Right lung (tissue), 5 donors: ENCODE data around the gene CALCB. TPM values are rescaled to one million over a fixed set of nuclear protein-coding genes. Genes with fewer than 3 reads are reported as not detected.
A peak's percentile ranks its signal among the peaks of the same experiment; 100 is the strongest.

Source experiments
- DNase-seq, 2 donors: peaks; one replicate each; pipeline ENCODE4 v3.0.0-alpha.2; 2013
- polyA plus RNA-seq, 5 donors: library from polyadenylated mRNA; unstranded; fragments of 120-200 nt; gene quantifications; one replicate each; pipeline versions ENCODE4 v1.2.1 to v1.2.3, GENCODE V29; 2013; ENCODE audit warnings: inconsistent platforms in 1 of 5, low replicate concordance in 1 of 5; ENCODE audit not compliant: insufficient read length in 5 of 5, insufficient read depth in 1 of 5

Gene CALCB
- polyA plus RNA-seq, 5 donors: 0.08 to 0.23 (median 0.17) TPM

DNA sequence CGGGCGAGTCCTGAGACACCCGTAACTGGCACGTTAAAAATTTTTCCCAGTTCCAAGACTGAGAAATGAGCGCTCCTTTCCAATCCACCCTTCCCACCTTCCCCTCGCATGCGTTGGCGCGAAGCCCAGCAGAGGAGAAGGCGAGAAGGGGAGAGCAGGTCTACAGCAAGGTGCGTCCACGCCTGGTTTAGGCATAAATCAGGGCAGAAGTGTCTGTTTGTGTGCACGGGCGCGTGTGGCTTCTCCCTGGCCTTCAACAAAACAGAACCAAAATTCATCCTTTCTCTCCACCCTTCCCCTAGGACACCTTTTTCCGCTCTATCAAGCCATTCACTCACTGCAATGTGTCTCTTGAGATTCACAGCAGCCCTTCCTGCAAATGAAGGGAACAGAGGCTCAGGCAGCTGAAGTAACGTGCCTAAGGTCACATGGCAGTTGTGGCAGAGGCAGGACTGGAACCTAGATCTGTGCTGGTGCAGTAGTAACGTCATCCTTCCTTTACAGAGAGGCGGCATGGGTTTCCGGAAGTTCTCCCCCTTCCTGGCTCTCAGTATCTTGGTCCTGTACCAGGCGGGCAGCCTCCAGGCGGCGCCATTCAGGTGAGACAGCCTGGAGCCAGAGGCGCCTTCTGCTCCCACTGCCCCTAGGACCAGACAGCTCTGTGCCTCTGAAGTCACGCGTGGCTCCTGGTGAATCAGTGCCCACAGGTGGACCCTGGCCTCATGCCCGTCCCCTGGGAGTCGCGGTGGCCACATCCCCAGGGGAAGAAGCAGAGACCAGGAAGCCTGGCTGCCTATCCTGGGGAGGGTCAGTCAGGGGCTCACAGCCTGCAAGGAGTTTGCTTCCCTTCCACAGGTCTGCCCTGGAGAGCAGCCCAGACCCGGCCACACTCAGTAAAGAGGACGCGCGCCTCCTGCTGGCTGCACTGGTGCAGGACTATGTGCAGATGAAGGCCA is 1.1 kb downstream of the CALCB start:
- DNase-seq: peak; percentile 73 to 75

DNA sequence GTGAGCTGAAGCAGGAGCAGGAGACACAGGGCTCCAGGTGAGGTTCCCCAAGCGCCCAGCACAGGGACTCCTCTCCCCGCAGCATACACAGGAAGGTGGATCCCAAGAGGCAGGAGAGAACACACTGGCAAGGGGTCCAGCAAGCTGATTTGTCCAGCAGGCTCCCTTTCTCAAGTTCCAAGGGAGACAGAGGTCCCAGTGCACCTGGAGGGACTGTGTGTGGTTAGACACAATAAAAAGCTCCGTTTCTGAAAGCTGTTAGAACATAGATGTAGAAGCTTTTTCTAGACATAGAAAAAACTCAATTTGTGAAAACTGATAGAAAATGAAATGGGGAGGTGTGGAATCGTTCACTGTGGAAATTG is 1.8 kb downstream of the CALCB start:
- no peak for DNase-seq

DNA sequence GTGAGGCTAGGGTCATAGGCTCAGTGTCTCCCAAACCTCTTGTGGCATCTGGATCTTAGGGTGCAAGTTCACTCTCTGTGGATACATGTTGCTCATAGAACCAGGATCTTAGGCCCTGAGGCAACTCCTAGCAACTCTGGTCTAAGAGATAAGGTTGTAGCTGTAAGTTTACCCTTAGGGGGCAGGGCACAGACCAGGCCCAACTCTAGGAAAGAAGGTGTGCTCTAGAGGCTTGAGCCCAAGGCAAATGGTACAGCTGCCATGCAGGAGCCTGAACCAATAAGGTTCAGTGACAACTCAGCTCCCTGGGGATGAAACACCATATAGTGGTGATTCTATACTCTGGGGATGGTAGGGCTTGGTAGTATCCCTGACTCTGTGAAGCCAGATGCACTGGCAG is 17.8 kb downstream of the CALCB start:
- no peak for DNase-seq

DNA sequence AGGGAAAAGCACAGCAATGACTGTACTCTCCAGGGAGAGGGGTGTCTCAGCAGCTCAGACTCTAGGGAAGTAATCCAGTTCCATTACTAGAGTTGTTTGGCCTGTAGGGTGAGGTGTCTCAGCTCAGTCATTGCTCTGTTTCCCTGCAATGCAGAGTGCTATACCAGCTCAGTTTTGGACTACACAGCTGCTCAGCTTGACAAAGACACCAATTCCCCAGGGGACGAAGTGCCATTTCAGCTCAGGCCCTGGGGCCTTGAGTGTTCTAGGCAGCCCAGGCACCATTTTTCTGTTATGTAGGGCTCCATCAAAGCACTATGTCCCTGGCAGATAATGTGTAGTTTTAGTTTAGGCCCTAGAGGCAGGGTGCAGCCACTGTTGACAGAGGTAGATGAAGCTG is 18.2 kb downstream of the CALCB start:
- DNase-seq: no peak

DNA sequence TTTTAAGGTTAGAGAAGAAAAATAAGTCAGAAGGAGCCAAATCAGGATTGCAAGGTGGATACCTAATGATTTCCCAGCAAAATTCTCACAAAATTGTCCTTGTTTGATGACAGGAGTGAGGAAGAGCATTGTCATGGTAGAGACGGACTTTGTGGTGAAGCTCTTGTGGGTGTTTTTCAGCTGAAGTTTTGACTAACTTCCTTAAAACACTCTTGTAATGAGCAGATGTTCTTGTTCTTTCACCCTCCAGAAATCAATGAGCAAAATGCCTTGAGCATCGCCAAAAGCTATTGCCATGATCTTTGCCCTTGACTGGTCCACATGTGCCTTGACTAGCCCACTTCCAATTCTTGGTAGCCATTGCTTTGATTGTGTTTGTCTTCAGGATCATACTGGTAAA is 20.0 kb downstream of the CALCB start:
- no peak for DNase-seq

DNA sequence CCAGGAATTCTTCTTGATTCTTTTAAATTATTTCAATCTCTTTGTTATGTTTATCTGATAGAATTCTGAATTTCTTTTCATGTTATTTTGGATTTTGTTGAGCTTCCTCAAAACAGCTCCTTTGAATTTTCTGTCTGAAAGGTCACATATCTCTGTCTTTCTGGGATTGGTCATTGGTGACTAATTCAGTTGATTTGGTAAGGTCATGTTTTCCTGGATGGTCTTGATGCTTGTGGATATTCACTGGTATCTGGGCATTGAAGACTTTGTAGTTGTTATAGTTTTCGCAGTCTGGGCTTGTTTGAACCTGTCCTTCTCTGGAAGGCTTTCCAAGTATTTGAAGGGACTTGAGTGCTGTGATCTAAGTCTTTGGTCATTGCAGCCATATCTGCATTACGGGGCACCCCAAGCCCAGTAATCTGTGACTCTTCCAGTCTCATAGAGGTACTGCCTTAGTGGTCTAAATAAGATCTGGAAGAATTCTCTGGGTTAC is 22.4 kb downstream of the CALCB start:
- DNase-seq: no peak

DNA sequence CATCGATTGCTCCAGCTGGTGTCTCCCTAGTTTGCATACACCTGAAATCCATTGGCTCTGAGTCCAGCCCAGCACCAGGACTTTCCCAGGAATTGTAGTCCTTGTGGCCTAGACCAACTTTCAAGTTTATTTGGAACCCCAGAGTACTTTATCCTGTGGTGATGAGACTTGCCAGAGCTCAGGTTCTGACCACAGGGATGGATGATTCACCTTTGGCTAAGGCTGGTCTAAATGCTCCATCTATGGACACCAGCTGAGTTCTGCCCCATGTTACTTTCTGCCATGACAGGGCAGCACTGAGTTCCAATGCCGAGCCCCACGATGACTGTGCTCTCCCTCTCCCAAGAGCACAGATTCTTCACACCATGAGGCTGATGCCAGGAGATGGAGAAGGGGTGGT is 24.0 kb downstream of the CALCB start:
- DNase-seq: no peak

DNA sequence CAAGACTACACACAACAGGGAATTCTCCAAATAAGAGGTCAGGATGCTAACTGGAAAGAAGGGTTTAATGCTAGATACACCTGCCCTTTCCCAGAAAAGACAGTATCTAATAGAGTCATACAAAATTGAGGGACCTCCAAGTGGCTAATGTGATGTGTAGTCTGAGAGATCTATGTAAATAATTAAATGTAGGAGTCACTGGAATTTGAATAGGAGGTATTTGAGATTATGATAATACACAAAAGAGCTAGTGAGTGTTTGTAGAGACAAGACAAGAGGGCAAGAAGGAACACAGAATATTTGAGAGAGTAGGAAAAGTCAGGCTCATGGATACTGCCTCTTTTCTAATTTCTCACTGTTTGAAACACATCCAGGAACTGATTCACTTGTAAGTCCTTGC is 25.9 kb downstream of the CALCB start:
- no peak for DNase-seq

DNA sequence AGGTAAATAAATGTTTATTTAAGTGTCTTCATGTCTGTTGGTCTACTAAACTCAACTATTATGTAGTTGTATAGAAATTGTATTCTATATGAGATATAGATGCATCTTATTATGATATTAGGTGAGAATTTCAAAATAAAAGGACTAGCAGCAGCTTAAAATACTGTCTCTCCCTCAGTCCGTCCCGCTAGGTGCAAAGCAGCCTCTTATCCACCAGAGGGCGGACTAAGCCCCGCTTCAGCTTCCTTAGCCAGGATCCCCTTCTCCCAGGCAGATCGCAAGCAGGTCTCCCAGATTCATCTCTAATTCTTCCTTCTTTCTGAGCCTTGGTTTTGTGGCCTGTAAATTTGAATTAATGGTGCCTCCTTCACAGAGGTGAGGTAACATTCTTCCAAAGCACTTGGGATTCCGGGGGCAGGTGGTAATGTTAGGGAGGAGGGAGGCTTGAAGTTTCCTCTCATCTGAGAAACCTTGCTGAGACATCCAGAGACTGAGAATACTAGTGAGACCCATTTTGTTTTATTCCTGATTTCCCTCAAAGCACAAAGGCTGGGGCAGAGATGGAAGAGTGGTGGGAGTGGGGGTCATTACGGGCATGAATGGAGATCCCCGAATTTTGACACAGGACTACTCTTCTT is 27.8 kb downstream of the CALCB start:
- peak; percentile 35 to 57 for DNase-seq

DNA sequence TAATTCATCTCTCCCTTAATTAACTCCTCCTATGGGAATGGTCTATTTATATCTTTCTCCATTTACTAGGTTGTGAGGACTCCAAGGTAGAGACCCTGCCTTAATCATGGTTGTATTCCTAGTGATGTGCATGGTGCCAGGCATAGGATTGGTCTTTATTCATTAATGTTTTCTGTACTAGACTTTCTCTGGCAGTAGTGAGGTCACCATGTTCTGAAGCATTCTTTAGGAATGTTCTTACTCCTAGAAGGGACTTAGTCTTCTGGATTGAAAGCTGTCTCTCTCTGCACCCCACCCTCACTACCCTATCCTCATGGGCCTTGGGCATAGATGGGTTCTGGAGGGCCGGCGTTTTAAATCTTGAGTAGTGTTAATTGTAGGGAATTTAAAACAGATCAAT is 30.8 kb downstream of the CALCB start:
- no peak for DNase-seq

DNA sequence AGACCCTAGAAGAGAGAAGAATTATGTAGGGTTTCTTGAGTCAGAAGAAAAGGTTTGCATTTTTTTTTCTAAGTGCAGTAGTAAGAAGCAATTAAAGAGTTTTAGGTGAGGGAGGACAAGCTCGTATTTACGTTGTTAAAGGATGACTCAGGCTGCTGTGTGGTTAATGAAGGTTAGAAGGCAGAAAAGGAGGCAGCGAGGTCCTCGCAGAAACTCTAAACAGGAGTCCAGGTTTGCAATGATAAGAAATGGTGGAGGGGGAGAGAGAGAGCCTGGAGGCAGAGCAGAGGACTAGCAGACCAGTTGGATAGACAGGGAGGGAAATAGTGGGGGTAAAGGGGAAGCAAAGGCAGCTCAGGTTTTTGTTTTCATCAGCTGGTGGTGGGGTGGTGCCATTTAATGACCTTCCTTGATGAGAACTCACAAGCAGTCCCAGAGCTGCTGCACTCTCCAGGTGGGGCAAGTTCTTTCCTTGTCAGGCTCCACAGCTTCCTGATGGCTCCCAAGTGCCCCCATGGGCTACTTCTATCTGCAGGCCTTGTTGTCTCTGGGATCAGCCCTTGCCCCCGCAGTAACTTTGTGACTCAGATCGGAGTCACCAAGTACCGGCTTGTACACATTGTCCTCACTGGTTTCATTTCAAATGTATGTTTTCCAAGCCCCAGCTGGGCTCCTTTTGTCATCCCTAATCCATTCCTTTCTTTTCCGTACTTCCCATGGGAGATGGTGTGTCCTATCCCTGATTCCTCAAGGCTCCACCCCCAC is 33.0 kb downstream of the CALCB start:
- DNase-seq: no peak

DNA sequence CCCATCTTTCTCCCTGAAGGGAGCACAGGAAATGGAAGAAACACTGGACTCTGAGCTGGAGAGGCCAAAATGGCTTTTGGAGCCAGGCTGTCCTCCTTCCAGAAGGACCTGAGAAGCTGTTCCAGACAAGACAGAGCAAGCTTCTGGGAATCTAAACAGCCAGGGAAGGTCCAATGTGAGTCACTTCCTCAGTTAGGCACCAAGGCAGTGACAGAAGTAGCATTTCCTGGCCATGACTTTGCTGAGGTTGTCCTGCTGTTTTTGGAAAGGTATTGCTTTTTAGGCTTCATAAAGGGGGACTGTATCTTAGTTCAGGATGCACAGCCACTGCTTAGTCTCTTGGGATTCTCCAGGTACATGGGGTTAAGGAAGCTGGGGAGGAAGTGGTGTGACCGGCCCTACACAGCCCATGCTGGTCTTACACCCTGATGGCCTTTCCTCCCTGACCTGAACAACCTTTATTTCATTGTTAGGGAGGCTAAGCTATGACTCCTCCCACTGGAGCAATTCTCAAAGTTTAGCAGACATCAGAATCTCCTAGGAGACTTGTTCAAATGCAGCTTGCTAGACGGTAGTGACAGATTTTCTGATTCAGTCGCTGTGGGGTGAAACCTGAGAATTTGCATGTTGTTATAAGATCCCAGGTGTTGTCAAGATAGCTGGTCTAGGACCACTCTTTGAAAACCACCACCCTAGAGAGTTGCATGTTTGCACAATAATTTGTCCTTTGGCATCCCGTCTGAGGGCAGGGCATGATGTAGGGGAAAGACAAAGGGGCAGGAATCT is 34.5 kb downstream of the CALCB start:
- no peak for DNase-seq

DNA sequence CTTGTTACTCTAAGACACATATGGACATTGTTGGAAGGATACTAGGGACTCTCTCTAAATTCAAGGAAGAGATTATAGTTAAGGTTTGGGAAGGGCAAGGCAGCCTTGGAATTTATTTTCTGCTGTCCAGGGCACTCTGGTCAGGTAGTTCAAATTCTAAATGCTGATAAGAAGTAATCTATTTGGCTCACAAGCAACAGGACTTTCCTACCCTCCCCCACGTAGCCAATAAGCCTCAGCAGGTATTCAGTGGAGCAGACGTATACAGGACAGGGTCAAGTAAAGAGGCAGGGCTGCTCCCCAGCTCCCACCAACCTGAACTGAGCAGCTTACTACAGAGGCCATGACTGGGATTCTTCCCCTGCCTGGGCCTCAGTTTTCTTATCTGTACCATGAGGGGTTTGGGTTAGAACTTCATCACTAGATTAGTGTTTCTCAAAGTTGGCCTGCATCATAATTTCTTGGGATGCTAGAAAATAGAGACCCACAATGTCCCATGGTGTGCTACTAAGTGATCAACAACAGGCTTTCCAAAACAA is 35.3 kb downstream of the CALCB start:
- DNase-seq: no peak

DNA sequence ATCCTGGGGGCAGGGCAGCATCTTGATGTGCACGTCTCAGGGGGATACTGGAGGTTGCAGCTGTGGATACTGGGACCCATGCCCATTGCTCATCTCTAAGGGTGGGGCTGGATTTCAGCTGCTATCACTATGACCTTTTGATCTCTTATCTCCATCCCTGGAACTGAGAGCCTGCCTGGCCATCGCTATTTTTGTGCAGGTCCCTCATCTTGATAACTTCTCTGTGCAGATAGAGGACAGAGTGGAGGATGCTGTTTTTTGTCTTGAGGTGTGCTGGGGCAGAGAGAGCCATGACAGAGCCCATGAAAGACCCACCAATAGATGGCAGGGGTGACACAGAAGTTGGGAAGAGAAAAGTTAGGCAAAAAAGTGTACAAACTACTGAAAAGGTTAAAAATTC is 36.2 kb downstream of the CALCB start:
- DNase-seq: no peak

DNA sequence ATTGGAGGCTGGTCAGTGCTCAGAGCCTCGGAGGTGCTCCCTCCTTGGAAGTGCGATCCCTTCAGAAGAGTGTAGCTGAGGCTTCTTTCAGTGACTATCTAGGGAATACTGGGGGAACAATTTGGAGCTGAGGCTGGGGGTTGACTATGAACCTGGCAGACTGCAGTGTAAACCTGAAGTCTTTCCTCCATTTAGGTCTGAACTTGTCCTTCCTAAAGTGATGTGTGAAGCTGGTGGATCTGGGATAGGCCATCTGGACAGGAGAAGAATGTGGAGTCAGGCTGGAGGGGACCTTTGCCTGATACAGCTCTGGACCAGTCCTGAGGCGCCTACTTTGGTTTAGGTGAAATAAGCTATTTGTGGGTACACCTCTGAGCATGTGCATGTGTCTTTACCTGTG is 37.8 kb downstream of the CALCB start:
- DNase-seq: no peak

DNA sequence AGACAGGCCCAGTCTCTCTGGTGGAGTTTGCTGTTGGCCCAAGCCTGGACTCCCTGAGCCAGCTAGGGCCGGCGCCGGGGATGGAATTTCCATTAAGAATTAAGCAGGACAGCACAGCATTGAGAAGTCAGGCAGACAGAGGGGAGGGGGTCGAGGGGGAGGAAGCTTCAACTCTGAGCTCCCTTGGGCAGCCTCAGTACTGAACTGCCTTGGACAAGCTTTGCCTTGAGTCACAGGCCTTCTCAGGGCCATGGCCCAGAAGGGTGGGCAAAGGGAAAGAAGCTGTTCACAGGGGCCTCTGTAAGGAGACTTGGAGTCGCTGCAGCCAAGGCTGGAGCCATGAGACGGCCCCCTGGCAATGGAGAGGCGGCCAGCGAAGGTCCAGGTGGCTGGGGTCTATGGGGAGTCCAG is 38.7 kb downstream of the CALCB start:
- no peak for DNase-seq

DNA sequence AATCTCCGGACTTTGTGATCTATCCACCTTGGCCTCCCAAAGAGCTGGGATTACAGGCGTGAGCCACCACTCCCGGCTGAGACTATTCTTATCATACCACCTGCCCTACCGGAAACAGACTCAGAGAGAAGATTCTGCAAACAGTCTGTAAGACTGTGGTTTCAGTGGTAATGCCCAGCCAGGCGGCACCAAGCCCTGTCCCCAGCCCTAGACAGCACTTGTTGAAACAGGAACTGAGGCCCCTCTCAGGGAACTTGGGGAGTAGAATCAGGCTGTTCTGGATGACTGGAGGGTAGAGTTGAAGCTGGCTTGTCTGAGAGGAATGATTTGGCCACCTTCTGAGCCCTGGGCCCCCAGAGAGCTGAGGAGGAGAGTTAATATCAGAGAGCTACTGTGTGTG is 40.0 kb downstream of the CALCB start:
- DNase-seq: no peak

DNA sequence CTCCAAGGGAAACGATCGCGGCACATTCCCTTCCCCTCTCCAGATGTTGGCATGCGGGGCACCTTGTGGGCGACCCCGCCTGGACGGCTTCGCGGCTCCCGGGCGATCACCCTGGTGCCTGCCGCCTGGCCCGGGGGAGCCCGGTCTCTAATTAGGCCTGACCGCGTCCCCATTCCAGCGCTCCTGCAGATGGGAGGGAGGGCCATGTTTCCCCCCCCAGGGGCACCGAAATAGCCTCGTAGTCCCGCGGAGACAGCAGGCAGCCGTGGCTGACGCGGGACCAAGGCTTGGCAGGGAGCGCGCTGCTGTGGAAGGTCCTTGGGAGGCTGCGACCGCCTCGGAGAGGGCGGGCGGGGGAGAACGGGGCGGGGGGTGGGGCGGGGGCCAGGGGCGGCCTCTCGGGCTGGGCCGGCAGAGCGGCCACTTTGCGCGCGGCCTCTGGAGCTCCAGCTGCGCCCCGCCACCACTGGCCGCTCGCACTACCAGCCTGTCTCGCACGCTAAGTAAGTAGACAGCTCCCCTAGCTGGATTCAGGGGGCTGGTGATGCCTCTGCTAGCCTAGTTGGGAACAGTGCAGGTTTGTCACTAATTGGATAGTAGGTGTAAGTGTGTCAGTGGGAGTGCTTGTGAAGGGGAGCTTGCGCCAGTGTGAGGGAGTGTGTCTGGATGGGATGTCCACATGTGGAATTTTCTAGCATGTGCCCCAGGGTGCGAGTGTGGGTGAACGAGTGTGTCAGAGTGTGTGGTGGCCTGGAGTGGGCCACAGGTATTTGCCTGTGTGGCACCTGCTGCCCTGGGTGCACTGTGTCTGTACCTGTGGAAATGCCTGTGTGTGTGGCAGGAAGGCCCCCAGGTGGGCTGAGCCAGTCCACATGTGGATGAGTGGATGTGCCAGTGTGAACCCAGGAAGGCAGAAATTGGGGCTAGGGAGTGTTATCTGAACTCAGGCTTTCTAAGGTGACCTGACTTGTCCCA is 41.4 kb downstream of the CALCB start, which contains the start of gene INSC:
Gene INSC, plus strand, starts transcription at position 423 of the 975 bp plus-strand sequence. CDS start 34,252 bp downstream, outside the sequence.
- peak; percentile 17 to 21 for DNase-seq

DNA sequence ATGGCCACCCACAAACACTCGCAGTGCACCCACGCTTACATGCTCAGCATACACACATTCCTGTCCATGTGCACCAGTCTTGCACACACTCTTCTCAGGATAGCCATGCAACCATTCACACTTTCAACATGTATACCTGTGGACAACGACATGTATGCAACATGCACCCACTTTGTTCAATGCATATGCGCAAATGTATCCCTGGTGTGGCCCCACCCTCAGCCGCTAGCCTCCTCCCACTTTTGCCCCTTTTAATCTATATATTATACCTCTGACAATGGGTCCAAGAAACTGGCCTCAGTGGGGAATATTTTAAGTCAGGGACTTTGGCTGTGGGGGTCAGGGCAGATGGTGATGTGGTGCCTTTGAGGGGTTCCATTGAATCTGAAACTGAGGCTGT is 42.3 kb downstream of the CALCB start:
- DNase-seq: no peak

DNA sequence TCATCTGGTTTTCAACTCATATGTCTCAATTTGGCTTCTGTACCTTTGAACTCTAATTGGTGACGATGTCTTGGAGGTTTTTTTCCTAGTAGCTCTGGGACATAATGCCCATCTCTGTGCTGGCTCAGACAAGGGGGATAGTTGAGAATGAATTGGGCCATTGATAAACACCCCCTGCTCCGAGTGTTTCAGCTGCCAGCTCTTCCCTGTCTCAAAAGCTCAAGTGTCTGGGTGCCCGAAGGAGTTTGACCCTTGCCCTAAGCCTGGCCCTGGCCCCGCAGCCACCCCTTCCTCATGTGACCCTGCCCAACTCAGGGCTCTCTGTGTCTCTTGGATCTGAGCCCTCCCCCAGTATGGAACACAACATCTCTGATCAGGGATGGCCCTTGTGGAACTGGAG is 44.4 kb downstream of the CALCB start:
- no peak for DNase-seq
